HG03039 (cell line): ENCODE measurements around the gene ODAD4.

Experiments
- ATAC-seq: cut with Tn5 transposase; IDR thresholded peaks from one replicate; pipeline ENCODE4 v1.9.1; 2021; ENCODE audit warnings: mild to moderate bottlenecking, moderate library complexity; ENCODE audit not compliant: unreplicated experiment

The ODAD4 gene

GRCh38 chr17:41930009-41930832, at the start of gene ODAD4:
Gene ODAD4, plus strand, starts transcription at chr17:41930617. Its CDS starts 107 bp downstream, at chr17:41930724.
- peak; percentile 83 for ATAC-seq

GRCh38 chr17:41882756-41883155, 47.7 kb upstream of the ODAD4 start:
- no peak for ATAC-seq

GRCh38 chr17:41885733-41886132, 44.7 kb upstream of the ODAD4 start:
- no peak for ATAC-seq

GRCh38 chr17:41888332-41888965, 42.0 kb upstream of the ODAD4 start:
- no peak for ATAC-seq

GRCh38 chr17:41891135-41892020, 39.0 kb upstream of the ODAD4 start:
- ATAC-seq = no peak

GRCh38 chr17:41892021-41892376, 38.4 kb upstream of the ODAD4 start:
- no peak for ATAC-seq

GRCh38 chr17:41893384-41893783, 37.0 kb upstream of the ODAD4 start:
- ATAC-seq = no peak

GRCh38 chr17:41894791-41895331, 35.6 kb upstream of the ODAD4 start:
- no peak for ATAC-seq

GRCh38 chr17:41895617-41896016, 34.8 kb upstream of the ODAD4 start:
- no peak for ATAC-seq

- no peak for ATAC-seq
These were observed 33.7 kb upstream of the ODAD4 start for GRCh38 chr17:41896726-41897125.

- no peak for ATAC-seq
These were observed 28.8 kb upstream of the ODAD4 start for GRCh38 chr17:41901646-41902045.

GRCh38 chr17:41904242-41904841, 26.1 kb upstream of the ODAD4 start:
- no peak for ATAC-seq

GRCh38 chr17:41905172-41905571, 25.2 kb upstream of the ODAD4 start:
- no peak for ATAC-seq

GRCh38 chr17:41906465-41907184, 23.8 kb upstream of the ODAD4 start:
- no peak for ATAC-seq

GRCh38 chr17:41907185-41907556, 23.2 kb upstream of the ODAD4 start:
- ATAC-seq = no peak

- ATAC-seq = no peak
These were observed 22.5 kb upstream of the ODAD4 start for GRCh38 chr17:41907633-41908539.

GRCh38 chr17:41909088-41909487, 21.3 kb upstream of the ODAD4 start:
- ATAC-seq = no peak

- no peak for ATAC-seq
These were observed 19.6 kb upstream of the ODAD4 start for GRCh38 chr17:41910701-41911391.

- no peak for ATAC-seq
These were observed 17.5 kb upstream of the ODAD4 start for GRCh38 chr17:41912925-41913324.
